Thymus (tissue), 11 donors: Measurements from ENCODE around the gene CAMK2G. TPM values are rescaled to one million over a fixed set of nuclear protein-coding genes. Genes with fewer than 3 reads are reported as not detected.

Source experiments
- DNase-seq, 9 donors: peaks; one replicate each; pipeline ENCODE4 v3.0.0-alpha.2; 2013; ENCODE audit warnings: low spot score in 9 of 9, low read depth in 6 of 9, missing footprints in 1 of 9
- H3K27ac ChIP-seq, 2 donors: one replicate each; pipeline ENCODE4 v1.5.1; 2013; ENCODE audit warnings: control low read depth in 1 of 2, low read depth in 1 of 2, low read length in 1 of 2, mild to moderate bottlenecking in 1 of 2, moderate library complexity in 1 of 2
- H3K27me3 ChIP-seq, 2 donors: one replicate each; pipeline ENCODE4 v1.5.1; 2013; ENCODE audit warnings: low read length in 1 of 2; ENCODE audit not compliant: control insufficient read depth in 2 of 2, insufficient read depth in 1 of 2
- H3K36me3 ChIP-seq, 2 donors: one replicate each; pipeline ENCODE4 v1.5.1; 2013; ENCODE audit warnings: low read length in 1 of 2, mild to moderate bottlenecking in 1 of 2, moderate library complexity in 1 of 2; ENCODE audit not compliant: control insufficient read depth in 2 of 2, insufficient read depth in 2 of 2
- H3K4me1 ChIP-seq, 2 donors: one replicate each; pipeline ENCODE4 v1.5.1; 2013; ENCODE audit warnings: low read length in 2 of 2; ENCODE audit not compliant: control insufficient read depth in 2 of 2, insufficient read depth in 2 of 2
- H3K4me3 ChIP-seq, 2 donors: one replicate each; pipeline ENCODE4 v1.5.1; 2013; ENCODE audit warnings: low read length in 2 of 2, control low read depth in 1 of 2, mild to moderate bottlenecking in 1 of 2
- H3K9me3 ChIP-seq, 2 donors: one replicate each; pipeline ENCODE4 v1.5.1; 2013; ENCODE audit warnings: low read length in 1 of 2, mild to moderate bottlenecking in 1 of 2; ENCODE audit not compliant: control insufficient read depth in 2 of 2, insufficient read depth in 1 of 2
- WGBS: extraction: QIAGEN DNeasy Blood & Tissue Kit; methylation state at CpG from one replicate; pipeline ENCODE4 v1.1.7; 2013; 5-methylcytosine and 5-hydroxymethylcytosine counted together
- polyA plus RNA-seq: library from polyadenylated mRNA; stranded (reverse); fragments of 200-250 nt; gene quantifications from one replicate; pipeline ENCODE4 v1.2.3, GENCODE V29; 2013
- total RNA-seq: library from RNA; stranded (reverse); fragments of 120-200 nt; gene quantifications from one replicate; pipeline ENCODE4 v1.2.4, GENCODE V29; 2013
- donor health status: healthy.

The CAMK2G gene
- total and polyA plus RNA-seq, 2 donors = 10.5 to 17.2 TPM

- H3K4me1 ChIP-seq = peaks cover 12 to 41% of the 10 kb centered on the region in 2 donors
- no peak for DNase-seq
- 90% methylated on average over 8 of the region's 8 CpGs for WGBS
- no peaks in the 10 kb centered on the region for H3K36me3 ChIP-seq
- peaks cover 19 to 45% of the 10 kb centered on the region in 2 donors for H3K27me3 ChIP-seq
- peak overlapping the region; percentile 30 to 73 for H3K27ac ChIP-seq
- H3K4me3 ChIP-seq = no peak overlapping the region
- peaks cover 0 to 4% of the 10 kb centered on the region in 2 donors for H3K9me3 ChIP-seq
These were observed 32.4 kb upstream of the CAMK2G start for GRCh38 chr10:73906524-73907447.

GRCh38 chr10:73905256-73906020, 31.1 kb upstream of the CAMK2G start:
- WGBS = 97% methylated on average over 4 of the region's 4 CpGs
- H3K9me3 ChIP-seq = peaks cover 0 to 4% of the 10 kb centered on the region in 2 donors
- no peak for DNase-seq
- no peak overlapping the region for H3K4me3 ChIP-seq
- H3K27ac ChIP-seq = no peak overlapping the region
- no peaks in the 10 kb centered on the region for H3K36me3 ChIP-seq
- H3K4me1 ChIP-seq = peaks cover 5 to 31% of the 10 kb centered on the region in 2 donors
- H3K27me3 ChIP-seq = peaks cover 6 to 31% of the 10 kb centered on the region in 2 donors

DNA sequence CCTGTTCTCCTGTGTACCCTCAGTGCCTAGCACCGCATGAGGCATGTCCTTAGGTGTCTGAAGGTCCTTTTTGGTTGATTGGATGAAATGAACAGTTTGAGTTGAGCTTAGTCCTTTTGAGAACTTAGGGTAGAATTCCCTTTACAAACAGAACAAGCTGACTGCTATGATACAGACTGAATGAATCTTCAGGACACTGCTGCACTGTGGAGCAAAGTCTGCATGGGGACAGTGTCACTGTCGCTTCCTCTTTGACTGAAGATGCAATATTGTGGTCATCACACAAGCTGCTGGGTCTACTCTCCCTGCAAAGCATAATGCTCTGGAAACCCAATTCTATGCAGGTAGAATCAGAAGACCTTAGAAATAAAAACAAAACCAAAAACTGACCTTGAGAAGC, 28.0 kb upstream of the CAMK2G start:
- H3K27ac ChIP-seq = no peak overlapping the region
- WGBS = 84% methylated on average over 2 of the region's 2 CpGs

GRCh38 chr10:73901261-73901660, 26.9 kb upstream of the CAMK2G start:
- no peak for DNase-seq
- H3K4me1 ChIP-seq = peaks cover 0 to 5% of the 10 kb centered on the region in 2 donors
- no peak overlapping the region for H3K27ac ChIP-seq
- no peaks in the 10 kb centered on the region for H3K27me3 ChIP-seq
- H3K36me3 ChIP-seq = no peaks in the 10 kb centered on the region
- no peaks in the 10 kb centered on the region for H3K9me3 ChIP-seq
- no peak overlapping the region for H3K4me3 ChIP-seq
- 88% methylated on average over 6 of the region's 6 CpGs for WGBS

More for the DNA sequence above, 28.0 kb upstream of the CAMK2G start:
- Histone ChIP-seq H3K27me3 (peaks cover 0 to 5% of the 10 kb centered on the region in 2 donors), H3K9me3 (no peaks in the 10 kb centered on the region), H3K4me3 (no peak overlapping the region), H3K36me3 (no peaks in the 10 kb centered on the region), H3K4me1 (peaks cover 0 to 10% of the 10 kb centered on the region in 2 donors)
- no peak for DNase-seq

DNA sequence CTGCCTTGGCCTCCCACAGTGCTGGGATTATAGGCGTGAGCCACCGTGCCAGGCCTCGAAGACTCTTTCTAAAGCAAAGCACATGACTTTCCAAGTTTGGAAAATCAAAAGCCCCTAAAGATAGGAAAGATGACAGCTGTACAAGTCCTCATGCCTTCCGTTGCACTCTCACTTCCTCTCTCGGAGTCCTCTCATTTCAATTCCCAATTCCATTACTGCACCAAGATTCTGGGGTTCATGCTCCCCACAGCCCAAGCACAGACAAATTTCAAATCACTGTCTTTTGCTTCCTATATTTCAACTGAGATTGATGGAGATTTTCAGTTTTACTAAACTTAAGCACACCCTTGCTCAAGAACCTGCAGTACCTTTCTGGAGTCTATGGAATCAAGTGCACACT, 25.7 kb upstream of the CAMK2G start:
- Histone ChIP-seq H3K9me3 (no peaks in the 10 kb centered on the region), H3K4me1 (peaks cover 0 to 5% of the 10 kb centered on the region in 2 donors), H3K27ac (no peak overlapping the region), H3K27me3 (no peaks in the 10 kb centered on the region), H3K4me3 (no peak overlapping the region), H3K36me3 (no peaks in the 10 kb centered on the region)
- 94% methylated on average over 5 of the region's 5 CpGs for WGBS
- no peak for DNase-seq

- H3K4me3 ChIP-seq = no peak overlapping the region
- H3K36me3 ChIP-seq = no peaks in the 10 kb centered on the region
- no peaks in the 10 kb centered on the region for H3K9me3 ChIP-seq
- H3K27ac ChIP-seq = peak overlapping the region in 1 of 2 donors; percentile 12
- DNase-seq = no peak
- no peaks in the 10 kb centered on the region for H3K27me3 ChIP-seq
- H3K4me1 ChIP-seq = peaks cover 0 to 5% of the 10 kb centered on the region in 2 donors
- 18% methylated on average over 4 of the region's 4 CpGs for WGBS
These were observed 25.1 kb upstream of the CAMK2G start for GRCh38 chr10:73899423-73899822.

DNA sequence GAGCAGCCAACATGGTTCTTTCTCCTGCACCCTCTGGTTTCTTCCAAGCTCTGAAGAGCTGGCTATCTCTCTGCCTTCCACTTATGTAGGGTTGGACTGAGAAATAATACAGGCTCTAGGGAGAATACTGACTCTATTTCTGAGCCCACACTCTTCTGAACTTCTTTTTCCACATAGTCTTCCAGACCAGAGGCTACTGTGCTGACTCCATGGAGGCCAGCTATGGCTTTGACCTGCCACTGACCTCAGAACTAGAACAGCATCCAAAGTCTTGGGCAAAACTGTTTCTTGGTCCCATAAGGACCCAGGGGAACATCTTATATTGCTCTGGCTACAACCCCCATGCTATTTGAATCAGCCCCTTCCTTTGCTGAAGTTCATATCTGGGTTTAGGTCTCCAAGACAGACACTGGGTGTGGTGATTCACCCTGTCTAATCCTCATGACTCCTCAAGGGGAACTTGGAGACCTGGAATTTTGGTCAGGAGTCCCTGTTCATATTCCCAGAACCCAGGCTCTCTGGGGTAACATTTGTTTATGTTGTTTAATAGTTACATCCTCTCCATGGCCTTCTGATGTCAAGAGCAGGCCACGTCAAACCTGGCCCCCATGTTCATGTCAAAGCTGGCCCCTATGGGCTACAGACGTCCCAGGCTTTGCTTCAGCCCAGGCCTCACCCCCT, 24.5 kb upstream of the CAMK2G start:
- H3K4me1 ChIP-seq = peaks cover 0 to 5% of the 10 kb centered on the region in 2 donors
- H3K27ac ChIP-seq = no peak overlapping the region
- H3K4me3 ChIP-seq = no peak overlapping the region
- H3K36me3 ChIP-seq = no peaks in the 10 kb centered on the region
- H3K9me3 ChIP-seq = no peaks in the 10 kb centered on the region
- 75% methylated on average over 2 of the region's 2 CpGs for WGBS
- no peaks in the 10 kb centered on the region for H3K27me3 ChIP-seq
- DNase-seq = no peak

GRCh38 chr10:73897693-73898092, 23.3 kb upstream of the CAMK2G start:
- Histone ChIP-seq H3K27me3 (no peaks in the 10 kb centered on the region), H3K27ac (no peak overlapping the region), H3K9me3 (no peaks in the 10 kb centered on the region), H3K4me1 (peaks cover 0 to 5% of the 10 kb centered on the region in 2 donors), H3K4me3 (no peak overlapping the region), H3K36me3 (no peaks in the 10 kb centered on the region)
- WGBS = 96% methylated on average over 1 of the region's 1 CpG
- no peak for DNase-seq
